HCEC 1CT (cell line): Measurements from ENCODE around the gene INAVA.

ENCODE experiments used
- DNase-seq: peaks from one replicate; pipeline ENCODE4 v3.0.0-alpha.2; 2017

INAVA gene, protein sequence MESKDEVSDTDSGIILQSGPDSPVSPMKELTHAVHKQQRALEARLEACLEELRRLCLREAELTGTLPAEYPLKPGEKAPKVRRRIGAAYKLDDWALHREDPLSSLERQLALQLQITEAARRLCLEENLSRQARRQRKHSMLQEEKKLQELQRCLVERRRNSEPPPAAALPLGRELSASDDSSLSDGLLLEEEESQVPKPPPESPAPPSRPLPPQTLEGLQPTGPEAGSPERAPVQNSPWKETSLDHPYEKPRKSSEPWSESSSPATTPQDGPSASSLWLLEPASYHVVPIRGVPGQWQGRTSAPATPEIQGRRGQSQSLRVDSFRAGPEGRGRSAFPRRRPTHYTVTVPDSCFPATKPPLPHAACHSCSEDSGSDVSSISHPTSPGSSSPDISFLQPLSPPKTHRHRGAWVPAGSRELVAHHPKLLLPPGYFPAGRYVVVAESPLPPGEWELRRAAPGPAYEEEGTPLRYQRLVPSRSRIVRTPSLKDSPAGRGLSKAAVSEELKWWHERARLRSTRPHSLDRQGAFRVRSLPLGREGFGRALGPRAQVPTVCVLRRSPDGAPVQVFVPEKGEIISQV

DNA sequence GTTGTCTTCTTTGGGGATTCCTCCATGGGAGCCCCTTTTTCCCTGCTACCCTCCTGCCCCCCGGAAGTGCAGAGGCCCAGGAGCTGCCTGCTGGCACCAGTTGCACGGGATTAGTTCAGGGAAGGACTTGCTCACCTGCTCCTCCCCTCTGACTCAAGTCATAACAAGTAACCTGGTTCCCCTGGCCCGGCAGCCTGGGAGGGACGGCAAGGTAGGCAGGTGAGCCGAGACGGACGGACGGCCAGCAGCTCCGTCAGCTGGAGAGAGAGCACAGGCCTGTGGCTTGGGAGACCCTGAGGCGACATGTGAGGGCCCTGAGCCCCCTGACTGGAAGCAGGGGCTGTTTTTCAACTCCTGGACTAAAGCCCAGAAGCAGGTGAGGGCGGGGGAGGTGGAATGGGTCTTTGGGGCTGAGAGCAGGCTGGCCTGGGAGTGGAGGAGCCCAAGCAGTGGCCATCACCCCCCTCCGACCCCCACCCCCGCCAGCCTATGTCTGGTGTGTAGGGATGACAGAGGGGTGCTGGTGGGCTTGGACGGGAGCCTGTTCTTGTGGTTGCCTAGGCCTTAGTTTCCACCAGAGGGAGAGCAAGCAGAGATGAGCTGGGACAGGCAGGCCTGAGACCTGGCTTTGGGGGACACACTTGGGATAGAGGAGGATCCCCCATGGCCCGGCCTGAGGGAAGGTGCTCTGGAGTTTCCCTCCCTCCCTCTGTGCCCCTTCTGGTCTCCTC, at the start of gene INAVA:
INAVA (plus strand) TSS at position 189 of the 731 bp plus-strand sequence. CDS start 3,501 bp downstream, outside the sequence.
- no peak for DNase-seq

DNA sequence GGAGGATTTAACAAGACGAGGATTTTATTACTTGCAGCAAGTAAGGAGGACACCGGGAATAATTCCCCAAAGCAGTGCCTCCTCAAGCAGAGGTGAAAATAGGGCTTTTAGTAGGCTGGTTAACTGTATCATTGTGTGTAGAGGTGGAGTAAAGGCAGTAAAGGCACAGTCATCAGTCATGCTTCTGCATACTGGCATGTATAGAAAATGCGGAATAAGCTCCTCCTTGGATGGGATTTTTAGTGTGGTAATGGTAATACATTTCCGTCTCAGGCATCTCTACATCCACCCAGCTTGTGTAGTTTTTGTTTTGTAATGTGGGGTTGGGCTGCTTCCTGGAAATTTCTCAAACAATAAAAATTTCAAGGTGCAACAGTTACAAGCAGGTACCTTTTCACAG, 49.3 kb upstream of the INAVA start:
- no peak for DNase-seq

DNA sequence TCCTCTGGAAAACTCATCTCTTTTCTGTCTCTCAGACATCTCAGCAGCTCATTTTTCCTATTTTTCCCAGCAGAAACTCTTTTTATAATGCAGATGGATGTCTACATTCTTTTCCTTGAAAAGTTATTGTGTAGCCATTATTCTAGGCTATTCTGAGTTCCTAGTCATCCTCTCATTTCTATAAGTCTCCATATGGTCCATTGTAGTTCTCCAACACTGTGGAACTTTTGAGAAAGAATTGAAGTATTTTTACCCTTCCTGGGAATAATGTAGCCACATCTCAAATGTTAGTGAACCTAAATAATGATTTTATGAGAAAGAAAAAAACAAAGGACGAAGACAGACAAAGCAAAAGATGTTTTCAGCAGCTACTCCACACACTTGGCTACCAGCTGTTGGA, 48.3 kb upstream of the INAVA start:
- no peak for DNase-seq

DNA sequence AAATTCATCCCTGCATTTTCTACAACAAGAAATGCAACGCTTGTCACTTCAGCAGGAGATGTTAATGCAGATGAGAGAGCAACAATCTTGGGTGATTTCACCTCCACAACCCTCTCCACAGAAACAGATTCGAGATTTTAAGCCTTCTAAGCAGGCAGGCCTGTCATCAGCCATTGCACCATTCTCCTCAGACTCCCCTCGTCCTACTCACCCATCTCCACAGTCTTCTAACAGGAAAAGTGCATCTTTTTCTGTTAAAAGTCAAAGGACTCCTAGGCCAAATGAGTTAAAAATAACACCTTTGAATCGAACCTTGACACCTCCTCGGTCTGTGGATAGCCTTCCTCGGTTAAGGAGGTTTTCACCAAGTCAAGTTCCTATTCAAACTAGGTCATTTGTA, 45.3 kb upstream of the INAVA start:
- no peak for DNase-seq

DNA sequence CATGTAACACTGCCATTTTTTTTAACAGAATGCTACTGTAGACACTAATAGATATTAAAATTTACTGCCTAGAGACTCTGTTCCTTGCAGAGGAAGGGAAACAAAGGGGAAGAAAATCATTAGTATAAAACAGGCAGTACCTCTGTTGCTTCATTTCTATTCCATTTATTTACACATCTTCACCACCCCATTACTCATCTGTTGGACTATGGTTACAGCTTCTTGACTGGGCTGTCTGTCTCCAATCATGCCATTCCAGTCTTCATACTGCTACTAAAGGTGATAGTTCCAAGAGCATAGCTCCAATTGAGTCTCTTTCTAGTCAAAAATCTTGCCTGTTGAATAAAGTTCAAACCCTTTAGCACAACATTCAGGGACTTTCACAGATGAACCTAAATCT, 44.1 kb upstream of the INAVA start:
- no peak for DNase-seq

DNA sequence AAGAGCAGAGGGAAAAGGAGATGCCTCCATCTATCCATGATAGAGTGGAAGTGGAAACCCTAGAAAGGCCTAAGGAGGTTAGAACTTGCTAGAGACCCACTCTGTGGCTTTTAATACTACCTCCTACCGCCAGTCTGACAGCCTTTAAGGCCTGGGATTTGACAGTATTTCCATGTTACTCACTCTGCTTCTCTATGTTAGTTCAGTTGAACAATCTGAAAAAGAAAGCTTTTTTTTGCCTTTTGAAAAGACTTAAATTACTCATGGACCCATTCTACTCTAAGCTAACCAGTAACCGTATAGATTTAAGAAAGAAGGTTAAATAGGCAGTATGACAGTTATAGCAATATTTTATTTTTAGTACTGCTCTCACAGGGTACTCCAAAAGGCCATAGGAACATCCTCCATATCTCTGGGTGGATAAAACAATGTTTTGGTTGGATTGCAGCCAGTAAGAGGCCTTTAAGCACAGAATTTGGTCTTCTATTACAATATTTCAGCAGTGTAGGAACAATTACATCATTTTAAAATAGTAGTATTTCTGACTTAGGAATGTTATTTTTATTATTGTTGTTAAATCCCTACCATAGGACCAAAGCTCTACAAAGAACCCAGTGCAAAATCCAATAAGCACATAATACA, 37.9 kb upstream of the INAVA start:
- DNase-seq: peak; percentile 10

DNA sequence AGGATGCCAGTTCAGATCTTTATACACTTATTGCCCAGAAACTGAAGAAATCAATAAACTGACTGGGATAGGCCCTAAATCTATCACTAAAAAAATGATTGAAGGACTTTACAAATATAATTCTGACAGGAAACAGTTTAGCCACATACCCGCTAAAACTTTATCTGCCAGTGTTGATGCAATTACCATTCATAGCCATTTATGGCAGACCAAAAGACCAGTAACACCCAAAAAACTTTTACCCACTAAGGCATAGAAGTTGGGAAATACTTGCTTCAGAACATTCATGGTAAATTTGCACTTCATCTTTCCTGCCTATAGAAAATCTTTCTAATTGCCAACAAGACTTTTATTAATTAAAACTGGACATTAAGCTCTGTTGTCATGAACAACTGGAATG, 36.9 kb upstream of the INAVA start:
- no peak for DNase-seq

DNA sequence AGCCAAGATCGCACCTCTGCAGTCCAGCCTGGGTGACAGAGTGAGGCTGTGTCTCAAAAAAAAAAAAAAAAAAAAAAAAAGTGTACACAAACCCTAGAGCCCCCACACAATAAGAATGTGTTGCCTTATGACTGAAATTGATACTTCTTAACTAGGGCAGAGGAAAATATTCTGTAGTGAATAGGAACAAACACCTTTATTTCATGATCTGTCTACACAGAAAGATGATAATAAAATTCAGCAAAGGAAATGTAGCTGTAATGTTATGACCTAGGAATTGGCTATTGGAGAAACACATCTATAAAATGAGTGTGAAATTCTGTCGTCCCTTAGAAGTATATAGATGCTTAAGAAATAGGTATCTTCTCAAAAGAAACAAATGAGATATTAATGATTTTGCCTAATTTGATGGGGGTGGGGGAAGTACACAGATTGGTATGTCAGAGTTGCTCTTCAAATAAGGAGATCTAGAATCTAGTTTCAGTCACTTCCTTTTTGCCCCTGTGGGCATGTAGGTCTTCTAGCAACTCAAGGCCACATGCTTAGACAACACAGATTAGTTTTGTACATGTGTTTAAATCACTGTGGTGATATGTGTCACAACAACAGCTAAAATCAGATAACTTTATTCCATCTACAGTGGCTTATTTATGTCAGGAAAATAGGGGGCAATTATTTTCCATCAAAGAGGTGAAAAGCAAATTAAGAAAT, 32.6 kb upstream of the INAVA start:
- no peak for DNase-seq

DNA sequence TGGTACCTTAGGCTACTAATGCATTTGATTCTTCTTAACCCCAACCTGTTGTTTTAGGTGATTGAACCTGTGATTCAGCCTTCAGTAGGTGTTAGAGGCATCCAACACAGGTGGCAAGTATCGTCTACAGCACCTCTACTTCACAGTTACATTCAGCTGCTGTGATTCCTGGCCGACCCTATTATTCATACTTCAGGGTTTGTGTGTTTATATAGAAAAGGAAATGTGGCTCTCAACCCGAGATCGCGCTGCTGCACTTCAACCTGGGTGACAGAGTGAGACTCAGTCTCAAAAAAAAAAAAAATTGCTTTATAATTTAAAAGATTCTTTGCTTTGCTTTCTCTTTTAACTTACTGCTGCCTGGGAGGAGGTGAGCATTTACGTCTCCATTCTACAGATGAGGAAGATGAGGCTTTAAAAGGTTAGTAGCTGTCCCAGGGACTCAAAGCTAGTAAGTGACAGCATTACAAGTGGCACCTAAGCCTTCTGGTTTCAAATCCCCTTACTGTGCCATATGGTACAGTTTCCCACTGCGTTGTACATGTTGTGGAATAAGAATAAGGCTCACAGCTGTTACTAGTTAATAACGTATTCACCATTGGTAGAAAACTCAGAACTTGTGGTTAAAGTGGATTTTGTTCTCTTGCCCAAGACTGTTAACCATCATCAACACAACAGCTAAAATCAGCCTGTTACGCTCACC, 31.8 kb upstream of the INAVA start:
- no peak for DNase-seq

DNA sequence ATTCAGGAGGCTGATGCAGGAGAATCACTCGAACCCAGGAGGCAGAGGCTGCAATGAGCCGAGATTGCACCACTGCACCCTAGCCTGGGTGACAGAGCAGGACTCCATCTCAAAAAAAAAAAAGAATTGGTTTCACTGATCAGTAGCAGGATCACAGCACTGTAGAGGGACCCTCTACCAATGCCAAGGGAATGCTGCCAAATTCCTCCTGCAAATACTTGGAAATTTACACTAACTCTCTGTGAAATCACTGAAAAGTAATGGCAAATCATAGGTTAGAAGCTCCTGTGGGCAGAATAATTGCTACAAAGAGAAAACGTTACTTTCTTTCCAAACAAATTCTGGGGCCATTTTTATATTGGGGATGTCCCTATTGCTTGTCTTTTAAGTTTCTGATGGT, 28.6 kb upstream of the INAVA start:
- no peak for DNase-seq

DNA sequence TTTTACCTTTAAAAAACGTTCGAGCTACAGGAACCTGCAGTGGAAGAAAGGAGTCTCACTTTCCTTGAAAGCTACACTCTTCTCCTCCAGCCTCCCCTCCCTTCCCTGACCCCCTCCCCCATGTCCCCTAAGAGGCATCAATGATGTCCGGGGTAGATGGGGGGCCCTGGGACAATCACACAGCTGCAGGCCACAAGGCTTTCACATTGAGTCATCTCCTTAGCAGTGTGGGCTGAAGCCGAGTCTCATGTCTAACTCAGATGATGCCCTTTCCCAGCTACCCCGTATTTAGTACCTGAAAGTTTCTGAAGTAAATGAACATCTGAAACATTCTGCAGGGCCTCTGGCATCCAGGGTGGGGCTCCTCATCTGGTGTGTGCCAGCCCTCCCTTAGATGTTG, 28.2 kb upstream of the INAVA start:
- no peak for DNase-seq

DNA sequence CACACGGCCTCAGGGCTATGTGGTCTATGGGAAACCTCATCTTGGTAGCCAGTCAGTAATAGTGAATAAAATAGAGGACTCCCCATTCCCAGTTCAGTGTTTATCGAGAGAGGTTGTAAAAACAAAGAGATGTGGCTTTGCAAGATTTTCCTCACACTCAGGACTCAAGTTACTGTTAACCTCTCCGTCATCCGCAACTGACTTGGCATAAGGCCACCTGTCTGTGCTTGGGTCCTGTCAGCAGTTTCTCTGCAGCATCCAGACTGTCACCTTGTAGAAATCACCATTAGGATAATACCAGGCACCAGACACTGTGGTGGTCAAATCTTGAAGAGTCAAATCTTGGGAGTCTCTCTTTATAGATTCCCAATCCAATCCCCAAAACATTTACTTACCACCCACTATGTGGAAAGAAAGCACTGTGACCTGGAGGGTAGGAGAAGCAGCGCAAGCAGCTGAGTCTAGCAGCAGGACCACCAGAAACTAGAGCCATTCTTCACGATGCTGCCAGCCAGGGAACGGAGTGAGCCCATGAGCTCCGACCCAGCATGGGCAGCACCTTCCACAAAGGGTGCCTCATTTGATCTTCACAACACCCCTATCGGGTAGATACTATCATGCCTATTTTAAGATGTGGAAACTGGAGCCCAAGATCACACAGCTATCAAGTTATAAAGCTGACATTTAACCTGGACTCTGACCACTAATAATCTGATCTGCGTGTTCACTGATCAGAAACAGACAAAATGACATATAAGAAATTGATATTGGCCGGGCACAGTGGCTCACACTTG, 27.5 kb upstream of the INAVA start:
- no peak for DNase-seq

DNA sequence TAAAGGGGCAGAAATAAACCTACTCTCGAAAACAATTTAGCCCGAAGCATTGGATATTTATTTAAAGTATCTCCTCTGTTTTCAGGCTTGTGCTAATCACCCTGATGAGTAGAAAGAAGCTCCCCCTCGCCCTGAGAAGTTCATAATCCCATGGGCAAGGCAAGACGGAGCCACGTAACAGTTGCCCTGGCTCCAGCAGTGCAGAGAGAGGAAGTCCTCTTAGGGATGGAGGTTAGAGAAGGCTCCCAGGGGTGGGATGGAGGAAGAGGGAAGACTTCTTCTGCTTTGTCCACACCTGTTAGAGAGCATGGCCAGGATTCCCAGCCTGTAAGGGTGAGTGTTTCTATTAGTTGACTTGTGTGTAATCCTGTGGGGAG, 25.3 kb upstream of the INAVA start:
- DNase-seq: no peak

DNA sequence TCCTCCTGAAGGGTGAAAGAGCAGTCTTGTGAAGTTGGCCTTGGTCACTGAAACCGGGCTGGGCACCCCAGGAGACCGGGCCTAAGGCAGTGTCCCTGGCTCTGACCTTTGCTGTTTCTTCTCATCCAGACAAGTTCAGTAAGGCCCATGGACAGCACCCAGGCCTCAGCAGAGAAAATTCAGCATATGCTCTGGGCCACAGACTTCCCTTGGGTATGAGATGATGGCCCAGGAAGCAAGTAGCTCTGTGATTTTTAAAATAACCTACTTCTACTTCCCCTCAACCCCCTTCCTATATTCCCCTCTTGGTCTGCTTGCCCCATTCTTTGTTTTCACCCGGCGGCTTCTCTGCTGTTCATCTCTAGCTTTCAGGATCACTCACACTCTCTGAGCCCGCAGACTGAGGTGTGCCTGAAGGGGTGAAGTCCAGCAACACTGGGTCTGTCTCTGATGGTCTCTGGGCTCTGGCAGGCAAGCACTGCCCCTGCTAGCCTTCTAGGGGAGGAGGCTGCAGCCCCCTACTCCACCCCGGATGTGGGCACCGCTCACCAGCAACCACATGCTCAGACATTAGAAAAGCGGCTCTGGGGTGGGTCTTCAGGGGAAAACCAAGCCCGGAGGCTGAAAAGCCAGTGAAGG, 24.8 kb upstream of the INAVA start:
- DNase-seq: no peak

DNA sequence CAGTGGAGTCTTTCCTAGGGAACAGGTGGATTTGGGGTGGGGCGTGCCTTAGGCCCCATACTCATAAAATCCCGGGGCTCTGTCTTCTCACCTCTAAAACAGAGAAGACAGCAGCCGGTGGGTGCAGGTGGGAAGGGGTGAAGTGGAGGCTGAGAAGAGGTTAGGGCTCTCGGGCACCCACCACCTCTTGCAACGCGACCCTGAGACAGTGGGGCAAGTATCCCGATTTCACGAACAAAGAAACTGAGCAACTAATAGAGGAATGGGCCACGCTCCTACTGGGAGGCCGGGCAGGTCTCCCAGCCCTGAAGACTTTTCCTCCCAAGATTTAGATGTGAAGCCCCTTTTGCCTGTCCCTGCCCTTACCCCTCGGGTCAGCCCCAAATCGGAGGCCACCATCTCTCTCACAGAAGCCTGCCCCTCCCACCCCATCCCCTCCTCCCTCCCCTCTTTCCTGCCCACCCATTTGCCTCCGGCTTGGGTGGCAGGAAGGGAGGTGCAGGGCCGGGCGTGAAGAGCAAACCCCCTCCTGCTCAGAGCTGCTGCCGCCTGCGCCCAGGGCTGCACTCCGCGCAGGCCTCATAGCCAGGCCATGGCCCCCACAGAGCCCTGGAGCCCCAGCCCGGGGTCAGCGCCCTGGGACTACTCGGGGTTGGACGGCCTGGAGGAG, 22.1 kb upstream of the INAVA start, which contains the start of gene GPR25:
GPR25 (plus strand) TSS at position 536 of the 670 bp plus-strand sequence; CDS start at position 593, 57 bp downstream.
- no peak for DNase-seq

DNA sequence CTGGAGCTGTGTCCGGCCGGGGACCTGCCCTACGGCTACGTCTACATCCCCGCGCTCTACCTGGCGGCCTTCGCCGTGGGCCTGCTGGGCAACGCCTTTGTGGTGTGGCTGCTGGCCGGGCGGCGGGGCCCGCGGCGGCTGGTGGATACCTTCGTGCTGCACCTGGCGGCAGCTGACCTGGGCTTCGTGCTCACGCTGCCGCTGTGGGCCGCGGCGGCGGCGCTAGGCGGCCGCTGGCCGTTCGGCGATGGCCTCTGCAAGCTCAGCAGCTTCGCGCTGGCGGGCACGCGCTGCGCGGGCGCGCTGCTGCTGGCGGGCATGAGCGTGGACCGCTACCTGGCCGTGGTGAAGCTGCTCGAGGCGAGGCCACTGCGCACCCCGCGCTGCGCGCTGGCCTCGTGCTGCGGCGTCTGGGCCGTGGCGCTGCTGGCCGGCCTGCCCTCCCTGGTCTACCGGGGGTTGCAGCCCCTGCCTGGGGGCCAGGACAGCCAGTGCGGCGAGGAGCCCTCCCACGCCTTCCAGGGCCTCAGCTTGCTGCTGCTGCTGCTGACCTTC, 21.5 kb upstream of the INAVA start:
- DNase-seq: no peak

DNA sequence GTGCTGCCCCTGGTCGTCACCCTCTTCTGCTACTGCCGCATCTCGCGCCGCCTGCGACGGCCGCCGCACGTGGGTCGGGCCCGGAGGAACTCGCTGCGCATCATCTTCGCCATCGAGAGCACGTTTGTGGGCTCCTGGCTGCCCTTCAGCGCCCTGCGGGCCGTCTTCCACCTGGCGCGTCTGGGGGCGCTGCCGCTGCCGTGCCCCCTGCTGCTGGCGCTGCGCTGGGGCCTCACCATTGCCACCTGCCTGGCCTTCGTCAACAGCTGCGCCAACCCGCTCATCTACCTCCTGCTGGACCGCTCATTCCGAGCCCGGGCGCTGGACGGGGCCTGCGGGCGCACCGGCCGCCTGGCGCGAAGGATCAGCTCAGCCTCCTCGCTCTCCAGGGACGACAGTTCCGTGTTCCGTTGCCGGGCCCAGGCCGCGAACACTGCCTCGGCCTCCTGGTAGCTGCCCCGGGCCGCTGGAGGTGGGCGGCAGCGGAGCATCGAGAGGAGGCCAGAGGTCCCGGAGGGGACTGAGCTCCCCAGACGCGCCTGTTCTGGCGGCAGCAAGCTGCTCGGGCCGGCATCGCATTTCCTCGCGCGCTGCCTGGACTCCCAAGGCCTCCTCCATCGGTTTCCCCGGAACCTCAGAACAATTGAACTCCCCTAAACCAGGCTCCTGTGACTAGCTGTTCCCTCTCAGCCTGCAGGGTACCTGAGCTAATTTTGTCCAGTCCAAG, 20.9 kb upstream of the INAVA start:
- no peak for DNase-seq

DNA sequence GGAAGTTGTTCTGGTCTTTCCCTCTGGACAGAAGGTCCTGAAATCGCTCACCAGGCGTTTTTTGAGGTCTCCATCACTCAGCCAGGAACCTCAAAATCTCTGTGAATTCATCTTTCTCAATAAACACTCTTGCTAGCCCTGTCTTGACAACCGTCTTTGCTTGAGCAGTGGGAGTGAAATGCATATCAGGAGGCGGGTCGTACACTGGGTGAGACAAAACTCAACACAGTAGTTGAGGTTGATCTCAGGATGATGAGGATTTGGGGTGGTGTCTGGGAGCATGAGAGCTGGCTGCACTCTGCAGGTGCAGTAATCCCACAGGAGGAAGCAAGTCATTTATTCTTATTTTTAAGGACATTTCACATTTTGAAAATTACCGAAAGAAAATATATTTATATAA, 20.0 kb upstream of the INAVA start:
- DNase-seq: no peak

DNA sequence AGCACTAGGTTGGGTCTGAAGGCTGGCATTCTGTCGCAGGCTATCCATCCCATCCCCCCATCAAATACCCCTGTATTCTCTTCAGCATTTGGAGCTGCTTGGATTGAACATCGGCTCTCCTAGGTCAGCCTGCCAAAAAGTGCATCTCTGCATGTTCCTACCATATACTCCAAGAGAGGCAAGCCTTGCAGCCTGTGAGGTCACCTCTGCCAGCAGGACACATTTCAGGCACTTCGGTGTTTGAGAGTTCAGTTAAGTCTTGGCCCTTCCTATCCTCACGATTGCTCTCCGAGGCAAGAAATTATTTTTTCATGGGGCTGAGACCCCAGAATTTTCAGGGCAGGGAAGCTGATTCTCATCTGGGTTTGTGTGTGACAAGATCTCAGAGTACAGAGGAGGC, 19.3 kb upstream of the INAVA start:
- DNase-seq: no peak
